Kidney (tissue), 14 donors: ENCODE results near the gene HES3. TPM values are rescaled to one million over a fixed set of nuclear protein-coding genes. Genes with fewer than 3 reads are reported as not detected.

ENCODE experiments used
- DNase-seq, 5 donors: peaks; one replicate each; pipeline ENCODE4 v3.0.0-alpha.2; 2013 to 2020
- FAIRE-seq: peaks from 2 replicates; lab custom pipeline; 2012; peaks lifted over from hg19 to GRCh38; lab: Jason Lieb, UNC
- H3K27ac ChIP-seq, 2 donors: one replicate each; pipeline ENCODE4 v1.7.0; 2013; ENCODE audit warnings: low read depth in 2 of 2, low read length in 2 of 2, inconsistent platforms in 1 of 2
- H3K27me3 ChIP-seq: one replicate; pipeline ENCODE4 v1.7.1; 2013; ENCODE audit warnings: low read length, inconsistent platforms; ENCODE audit not compliant: control insufficient read depth, insufficient read depth
- H3K36me3 ChIP-seq, 3 donors: one replicate each; pipeline versions ENCODE4 v1.7.0 to v1.7.1; 2013; ENCODE audit warnings: low read length in 3 of 3, control low read depth in 1 of 3, inconsistent platforms in 1 of 3; ENCODE audit not compliant: insufficient read depth in 3 of 3, control insufficient read depth in 2 of 3
- H3K4me1 ChIP-seq, 3 donors: one replicate each; pipeline versions ENCODE4 v1.7.0 to v1.7.1; 2013; ENCODE audit warnings: low read length in 3 of 3, inconsistent platforms in 1 of 3, low read depth in 1 of 3; ENCODE audit not compliant: control insufficient read depth in 2 of 3, insufficient read depth in 2 of 3
- H3K4me3 ChIP-seq, 3 donors: one replicate each; pipeline versions ENCODE4 v1.7.0 to v1.8.1; 2013; ENCODE audit warnings: low read length in 3 of 3, control low read depth in 1 of 3, inconsistent platforms in 1 of 3
- H3K9ac ChIP-seq, 3 donors: one replicate each; pipeline versions ENCODE4 v1.7.0 to v1.7.1; 2013; ENCODE audit warnings: low read length in 3 of 3, control low read depth in 1 of 3, inconsistent platforms in 1 of 3
- H3K9me3 ChIP-seq, 3 donors: one replicate each; pipeline versions ENCODE4 v1.7.0 to v1.7.1; 2013; ENCODE audit warnings: low read length in 3 of 3, control low read depth in 1 of 3, inconsistent platforms in 1 of 3; ENCODE audit not compliant: control insufficient read depth in 2 of 3, insufficient read depth in 1 of 3
- CTCF ChIP-seq: IDR thresholded peaks from 3 replicates; pipeline ENCODE4 v1.5.1; 2012; ENCODE audit warnings: mild to moderate bottlenecking, moderate library complexity, borderline replicate concordance; ENCODE audit not compliant: insufficient read depth; ENCODE audit errors: extremely low read depth
- intact Hi-C: fragments of 100-400 bp; cut with DNase I; formaldehyde crosslinking; loops from one replicate; pipeline ENCODE4 v1.11.1; 2022
- polyA plus RNA-seq: library from polyadenylated mRNA; stranded (reverse); fragments of 350-450 nt; fragmentation: Illumina TruSeq; extraction: RNeasy Lipid Tissue Mini Kit (QIAGEN cat#74804); gene quantifications from one replicate; pipeline ENCODE4 v1.2.3, GENCODE V29; 2014; ENCODE audit warnings: low read depth, low replicate concordance; ENCODE audit not compliant: insufficient read depth
- total RNA-seq: library from RNA; stranded (reverse); fragmentation: NEBNext Ultra II Directional; extraction: Animal tissue kit (Norgen Biotek cat#: 25700); gene quantifications from one replicate; pipeline ENCODE4 v1.2.1, GENCODE V29; 2021
- donor health status: control.
- donor health status: control.
- donor health status: control.
- donor health status: control.
- donor health status: control.
- donor health status: DM: yes; HTN: yes; CAD: no.
- donor health status: Normal renal cell carcinoma (clear cell type).

The HES3 gene
- total and polyA plus RNA-seq, 2 donors from 2014 or later, result not detected

- intact Hi-C loops, result no loop called here
- no peak for FAIRE-seq
- Histone ChIP-seq H3K36me3 (no peaks in the 10 kb centered on the region), H3K9me3 (no peaks in the 10 kb centered on the region), H3K4me3 (no peak overlapping the region), H3K27ac (no peak overlapping the region), H3K27me3 (no peaks in the 10 kb centered on the region), H3K4me1 (peaks cover 0 to 7% (median 2%) of the 10 kb centered on the region in 3 donors), H3K9ac (no peak overlapping the region)
- DNase-seq, result peak in 2 of 5 donors; percentile 68 to 75
- TF ChIP-seq CTCF, result peak; percentile 26
These were observed 36.9 kb downstream of the HES3 start for GRCh38 chr1:6280761-6281451.

- Histone ChIP-seq H3K9ac (no peak overlapping the region), H3K4me3 (no peak overlapping the region), H3K4me1 (peaks cover 0 to under 1% (median 0%) of the 10 kb centered on the region in 3 donors), H3K27me3 (no peaks in the 10 kb centered on the region), H3K9me3 (no peaks in the 10 kb centered on the region), H3K27ac (peak overlapping the region in 1 of 2 donors; percentile 51), H3K36me3 (no peaks in the 10 kb centered on the region)
- DNase-seq (peak in 1 of 5 donors; percentile 60), FAIRE-seq (no peak)
- intact Hi-C loops, result no loop called here
- no peak for TF ChIP-seq CTCF
These were observed 37.8 kb downstream of the HES3 start for GRCh38 chr1:6281511-6282402.

GRCh38 chr1:6282577-6283270, 38.7 kb downstream of the HES3 start:
- FAIRE-seq (no peak), DNase-seq (no peak)
- no peak overlapping the region for H3K4me3 ChIP-seq
- no peak for TF ChIP-seq CTCF
- H3K9me3 ChIP-seq, result no peaks in the 10 kb centered on the region
- H3K9ac ChIP-seq, result no peak overlapping the region
- no peaks in the 10 kb centered on the region for H3K4me1 ChIP-seq
- no peaks in the 10 kb centered on the region for H3K27me3 ChIP-seq
- H3K36me3 ChIP-seq, result no peaks in the 10 kb centered on the region
- peak overlapping the region in 1 of 2 donors; percentile 51 for H3K27ac ChIP-seq
- intact Hi-C loops, result no loop called here
